AG20443 (cell line): Measurements from ENCODE around the gene DRD2.
A peak's percentile ranks its signal among the peaks of the same experiment; 100 is the strongest.

Experiments used
- DNase-seq: peaks from one replicate; pipeline ENCODE4 v3.0.0; 2012; ENCODE audit warnings: low spot score, mixed read lengths

The DRD2 gene

DNA sequence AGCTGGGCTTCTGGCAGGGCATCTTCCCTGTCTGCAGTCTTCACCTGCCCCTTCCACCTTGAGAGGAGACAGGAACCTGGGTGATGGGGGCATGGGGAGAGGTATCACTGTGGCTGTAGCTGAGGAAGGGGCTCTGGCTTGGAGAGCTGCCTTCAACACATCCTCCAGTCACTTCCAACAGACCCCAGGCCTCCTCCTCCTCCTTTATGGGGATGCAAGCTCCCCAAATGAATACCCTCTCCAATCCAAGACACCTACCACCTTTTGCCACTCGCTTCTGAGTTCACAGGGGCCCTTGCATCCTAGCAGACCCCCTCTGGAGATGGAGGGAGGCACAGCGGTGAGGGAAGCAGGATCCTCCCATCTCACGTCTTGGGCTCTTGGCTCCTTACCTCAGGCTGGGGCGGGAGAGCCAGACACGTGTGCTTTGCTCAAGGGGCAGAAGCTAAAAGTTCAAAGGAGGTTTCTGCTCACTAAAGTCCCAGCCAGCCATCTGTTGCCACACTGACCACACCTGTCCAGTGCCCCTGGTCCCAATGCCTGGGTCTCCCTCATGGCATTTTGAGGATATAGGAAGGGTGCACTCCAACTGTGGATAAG, 74.5 kb downstream of the DRD2 start:
- no peak for DNase-seq

DNA sequence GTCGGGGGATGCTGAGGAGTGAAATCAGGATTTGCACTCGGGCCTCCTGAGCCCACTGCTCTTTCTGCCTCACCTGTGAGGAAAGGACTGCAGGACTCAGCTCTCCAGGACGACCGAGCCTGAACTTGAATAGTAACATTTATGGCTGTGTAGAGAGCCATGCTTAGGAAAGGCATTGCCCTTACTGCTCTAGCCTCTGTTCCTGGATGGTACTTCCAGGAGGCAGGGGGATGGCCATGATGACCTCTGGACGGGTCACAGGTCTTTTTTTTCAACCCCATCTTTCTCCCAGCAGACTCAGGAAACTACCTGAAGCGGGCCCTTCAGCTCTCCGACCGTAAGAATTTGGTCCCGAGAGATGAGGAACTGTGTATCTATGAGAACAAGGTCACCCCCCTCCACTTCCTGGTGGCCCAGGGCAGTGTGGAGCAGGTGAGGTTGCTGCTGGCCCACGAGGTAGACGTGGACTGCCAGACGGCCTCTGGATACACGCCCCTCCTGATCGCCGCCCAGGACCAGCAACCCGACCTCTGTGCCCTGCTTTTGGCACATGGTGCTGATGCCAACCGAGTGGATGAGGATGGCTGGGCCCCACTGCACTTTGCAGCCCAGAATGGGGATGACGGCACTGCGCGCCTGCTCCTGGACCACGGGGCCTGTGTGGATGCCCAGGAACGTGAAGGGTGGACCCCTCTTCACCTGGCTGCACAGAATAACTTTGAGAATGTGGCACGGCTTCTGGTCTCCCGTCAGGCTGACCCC, 76.3 kb downstream of the DRD2 start:
- no peak for DNase-seq

DNA sequence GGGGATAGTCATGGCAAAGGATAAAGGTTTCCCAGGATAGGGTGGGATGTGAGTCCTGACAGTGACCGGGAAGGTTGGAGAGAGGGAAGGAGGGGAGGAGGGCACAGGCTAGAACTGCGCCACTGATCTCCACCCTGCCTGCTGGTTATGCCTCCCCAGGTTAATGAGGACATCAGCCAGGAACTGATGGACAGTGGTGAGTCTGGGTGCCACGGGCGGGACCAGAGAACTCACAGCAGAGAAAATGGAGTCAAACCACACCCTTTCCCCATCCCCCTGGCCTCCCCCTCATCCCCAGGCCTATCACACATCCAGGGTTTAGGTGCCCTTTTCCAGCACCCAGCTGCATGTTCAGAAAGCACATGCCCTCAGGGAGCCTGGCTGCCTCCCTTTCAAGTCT, 77.4 kb downstream of the DRD2 start:
- DNase-seq = no peak

DNA sequence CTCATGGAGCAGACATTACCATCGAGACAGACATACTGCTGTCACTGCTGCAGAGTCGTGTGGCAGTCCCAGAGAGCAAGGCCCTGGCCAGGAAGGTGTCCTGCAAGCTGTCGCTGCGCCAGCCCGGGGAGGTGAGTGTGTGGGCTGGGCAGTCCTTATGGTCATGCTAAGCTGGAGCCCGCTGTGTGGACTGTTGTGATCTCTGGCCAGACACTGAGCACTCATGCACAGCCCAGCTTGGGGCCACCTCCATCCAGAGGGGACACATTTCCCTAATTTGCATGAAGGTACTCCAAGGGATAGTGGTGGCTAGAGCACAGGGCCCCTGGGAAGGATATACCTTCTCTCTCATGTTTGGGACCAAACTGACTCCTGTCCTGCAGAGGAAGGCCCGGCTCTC, 78.0 kb downstream of the DRD2 start:
- DNase-seq = no peak

DNA sequence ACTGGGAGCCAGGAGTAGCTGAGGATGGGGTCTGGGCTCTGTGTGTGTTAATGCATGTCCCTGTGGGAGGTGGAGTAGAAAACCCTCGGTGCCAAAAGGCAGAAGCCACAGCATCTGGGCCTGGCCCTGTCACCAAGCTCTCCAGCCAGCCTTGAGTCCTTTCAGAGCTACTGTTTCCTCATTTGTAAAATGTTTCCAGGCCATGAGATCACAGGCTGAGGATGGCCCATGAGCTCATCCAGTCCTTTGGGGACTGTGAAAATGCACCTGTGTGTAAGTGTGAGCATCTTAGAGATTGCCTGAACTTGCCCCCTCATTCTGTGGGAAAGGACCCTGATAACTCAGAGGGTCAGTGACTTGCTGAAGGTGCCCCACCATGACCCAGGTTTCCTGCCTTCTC, 78.5 kb downstream of the DRD2 start:
- no peak for DNase-seq

DNA sequence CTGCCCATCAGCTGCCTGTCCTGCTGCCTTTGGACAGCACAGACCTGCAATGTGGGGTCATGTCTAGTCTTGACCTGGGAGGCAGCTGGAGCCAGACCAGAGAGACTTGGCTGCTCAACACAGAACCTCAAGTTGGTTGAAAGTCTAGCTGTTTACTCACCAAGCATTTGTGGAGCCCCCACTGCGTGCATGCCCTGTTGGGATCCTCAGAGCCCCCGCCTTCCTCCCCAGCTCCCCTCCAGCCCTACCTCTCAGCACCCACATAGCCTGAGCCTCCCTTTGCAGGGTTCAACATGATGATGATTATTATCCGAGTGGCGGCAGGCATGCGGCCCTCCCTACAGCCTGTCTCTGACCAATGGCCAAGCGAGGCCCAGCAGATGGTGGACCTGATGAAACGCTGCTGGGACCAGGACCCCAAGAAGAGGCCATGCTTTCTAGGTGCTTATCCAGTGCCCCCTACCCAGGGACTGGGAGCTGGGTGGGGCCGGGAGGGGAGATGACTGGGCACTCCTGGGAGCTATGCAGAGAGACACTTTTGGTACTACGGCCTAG, 79.3 kb downstream of the DRD2 start:
- DNase-seq = no peak

DNA sequence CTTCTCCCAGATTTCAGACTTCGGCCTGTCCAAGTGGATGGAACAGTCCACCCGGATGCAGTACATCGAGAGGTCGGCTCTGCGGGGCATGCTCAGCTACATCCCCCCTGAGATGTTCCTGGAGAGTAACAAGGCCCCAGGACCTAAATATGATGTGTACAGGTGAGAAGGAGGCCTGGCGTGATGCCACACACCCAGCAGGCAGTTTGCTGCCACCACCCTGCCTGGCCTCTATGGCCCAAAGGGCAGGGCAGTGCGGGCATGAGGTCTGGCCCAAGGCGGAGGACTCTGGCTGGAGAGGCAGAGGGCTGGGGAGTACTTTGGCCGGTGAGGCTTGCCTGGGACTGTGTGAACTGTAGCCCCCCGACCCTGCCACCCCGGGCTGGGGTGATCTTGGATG, 80.3 kb downstream of the DRD2 start:
- no peak for DNase-seq

DNA sequence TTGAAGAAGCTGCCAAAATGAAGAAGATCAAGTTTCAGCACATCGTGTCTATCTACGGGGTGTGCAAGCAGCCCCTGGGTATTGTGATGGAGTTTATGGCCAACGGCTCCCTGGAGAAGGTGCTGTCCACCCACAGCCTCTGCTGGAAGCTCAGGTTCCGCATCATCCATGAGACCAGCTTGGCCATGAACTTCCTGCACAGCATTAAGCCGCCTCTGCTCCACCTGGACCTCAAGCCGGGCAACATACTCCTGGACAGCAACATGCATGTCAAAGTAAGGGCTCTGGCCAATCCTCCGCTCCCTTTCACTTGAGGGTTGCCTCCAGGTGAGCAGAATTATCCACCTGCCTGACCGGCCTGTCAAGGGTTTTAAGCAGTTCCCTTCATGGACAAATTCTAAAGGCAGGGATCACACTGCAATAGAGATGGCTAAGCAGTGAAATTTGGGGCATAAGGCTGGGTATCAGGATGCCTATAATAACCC, 81.7 kb downstream of the DRD2 start:
- no peak for DNase-seq

DNA sequence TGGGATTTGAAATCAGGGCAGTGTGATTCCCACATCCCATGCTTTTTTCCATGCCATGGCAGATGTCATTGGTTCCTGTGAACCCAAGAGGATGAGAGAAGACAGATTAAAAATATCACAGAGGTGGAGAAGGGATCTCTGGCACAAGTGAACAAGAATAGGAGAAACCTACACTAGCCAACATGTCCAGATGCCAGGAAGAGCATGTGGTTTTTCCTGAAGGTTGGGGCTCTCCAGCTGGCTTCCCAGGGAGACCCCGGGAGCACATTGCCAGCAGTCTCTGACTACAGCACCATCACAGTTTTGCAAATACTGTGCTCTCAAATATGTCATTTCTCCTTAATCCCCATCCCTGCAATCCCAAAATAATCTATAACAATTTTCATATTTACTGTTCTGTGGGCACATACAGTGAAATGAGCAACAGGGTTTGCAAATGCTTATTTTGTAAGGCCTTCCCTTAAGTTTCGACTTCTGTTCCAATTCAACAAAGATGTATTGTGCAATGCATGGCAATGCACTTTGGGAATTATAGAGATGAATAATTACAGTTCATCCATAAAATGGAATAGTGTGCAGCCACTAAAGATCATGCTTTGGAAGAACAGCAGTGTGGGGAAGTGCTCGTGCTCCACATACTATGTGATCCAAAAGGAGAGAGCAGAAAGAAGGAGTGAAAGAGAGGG, 82.8 kb downstream of the DRD2 start:
- DNase-seq = no peak

DNA sequence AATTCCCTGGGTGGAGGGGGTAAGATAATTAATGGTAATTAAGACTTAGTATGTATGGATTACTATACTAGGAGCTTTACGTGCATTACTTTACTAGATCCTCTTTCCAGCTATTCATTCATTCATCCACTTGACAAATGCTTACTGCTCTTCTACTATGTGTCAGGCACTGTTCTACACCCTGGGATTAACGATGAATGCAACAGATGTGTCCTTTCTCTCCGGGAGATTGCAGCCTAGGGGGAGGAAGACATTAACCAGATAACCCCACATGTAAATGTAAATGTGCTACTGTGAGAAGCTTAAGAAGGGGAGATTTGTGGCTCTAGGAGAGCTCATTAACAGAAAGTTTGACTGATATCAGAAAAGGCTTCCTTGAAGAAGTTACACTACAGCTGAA, 85.9 kb downstream of the DRD2 start:
- DNase-seq = no peak

DNA sequence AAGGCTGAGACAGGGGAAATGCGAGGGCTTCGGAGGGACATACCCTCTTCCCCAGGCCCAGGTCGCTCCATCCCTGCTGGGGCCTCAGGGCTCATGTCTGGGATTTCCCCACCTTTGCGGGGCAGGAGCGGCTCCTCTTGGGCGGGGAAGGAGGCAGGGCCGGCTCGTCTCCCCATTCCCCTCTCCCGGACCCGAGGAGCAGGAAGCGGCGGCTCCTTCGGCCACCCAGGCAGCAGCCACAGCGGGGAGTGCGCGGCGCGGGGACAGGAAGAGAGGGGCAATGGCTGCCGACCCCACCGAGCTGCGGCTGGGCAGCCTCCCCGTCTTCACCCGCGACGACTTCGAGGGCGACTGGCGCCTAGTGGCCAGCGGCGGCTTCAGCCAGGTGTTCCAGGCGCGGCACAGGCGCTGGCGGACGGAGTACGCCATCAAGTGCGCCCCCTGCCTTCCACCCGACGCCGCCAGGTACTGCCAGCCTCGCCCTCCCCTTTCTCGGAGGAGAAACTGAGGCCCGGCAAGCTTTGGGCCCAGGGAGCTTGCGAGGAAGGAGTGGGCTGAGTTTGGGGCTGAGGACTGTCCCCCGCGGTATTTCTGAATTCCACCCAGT, 87.5 kb downstream of the DRD2 start, which contains the start of gene ANKK1:
Gene ANKK1 (plus strand): TSS at position 175 of the 607 bp plus-strand sequence. CDS start 106 bp downstream, at position 281.
- DNase-seq = no peak

DNA sequence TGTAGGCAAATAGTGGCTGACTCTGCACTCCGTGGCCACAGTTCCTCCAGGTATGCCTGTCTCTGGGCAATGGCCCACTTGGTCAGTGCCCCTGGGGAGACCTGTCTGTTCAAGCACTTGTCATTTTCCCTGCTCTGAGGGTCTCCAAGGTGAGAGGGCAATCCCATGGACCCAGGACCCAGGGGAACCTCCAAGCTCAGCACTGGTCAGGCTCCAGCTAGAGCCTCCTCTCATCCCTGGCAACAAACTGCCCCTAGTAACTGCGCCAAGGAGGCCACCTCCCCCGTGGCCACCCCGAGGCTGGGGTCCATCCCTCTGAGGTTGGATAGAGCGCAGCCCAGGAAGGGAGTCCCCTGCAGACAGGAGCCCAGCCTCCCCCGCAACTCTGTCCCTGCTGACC, 88.3 kb downstream of the DRD2 start:
- DNase-seq = no peak

DNA sequence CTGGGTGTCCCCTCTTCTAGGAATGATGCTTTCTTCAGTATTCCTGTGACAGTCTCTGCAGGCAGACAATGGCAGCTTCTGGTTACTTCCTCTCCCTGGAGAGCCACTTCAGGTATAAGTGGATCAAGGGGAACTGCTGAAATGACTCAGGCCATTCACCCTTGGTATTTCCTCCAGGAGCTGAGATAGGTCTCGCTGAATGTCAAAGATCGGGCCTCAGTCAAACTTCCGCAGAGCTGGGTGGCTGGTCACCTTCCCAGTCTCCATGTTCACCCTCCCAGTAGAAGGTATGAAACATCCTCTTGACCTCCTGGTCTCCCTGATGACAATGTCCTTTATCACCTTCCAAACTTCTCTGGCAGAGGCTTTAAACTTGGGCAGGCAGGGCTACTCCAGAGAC, 89.4 kb downstream of the DRD2 start:
- DNase-seq = no peak

DNA sequence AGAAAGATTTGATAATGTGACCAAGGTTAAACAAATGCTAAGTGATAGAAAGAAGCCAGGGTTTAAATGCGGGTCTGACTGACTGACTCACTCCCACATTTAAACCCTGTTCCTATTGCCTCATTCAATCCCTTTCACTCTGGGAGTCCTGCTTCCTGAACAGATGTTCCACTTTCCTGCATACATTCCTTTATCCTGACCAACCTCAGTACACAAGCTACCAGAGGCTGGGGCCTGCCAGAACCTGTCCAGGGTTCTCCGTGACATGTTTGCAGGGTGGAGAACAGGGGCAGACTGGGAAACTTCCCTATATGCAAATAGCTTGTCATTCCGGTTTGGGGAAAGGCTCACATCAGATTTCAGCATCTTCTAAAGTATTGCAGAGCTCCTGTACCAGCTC, 90.6 kb downstream of the DRD2 start:
- DNase-seq = peak; percentile 87

DNA sequence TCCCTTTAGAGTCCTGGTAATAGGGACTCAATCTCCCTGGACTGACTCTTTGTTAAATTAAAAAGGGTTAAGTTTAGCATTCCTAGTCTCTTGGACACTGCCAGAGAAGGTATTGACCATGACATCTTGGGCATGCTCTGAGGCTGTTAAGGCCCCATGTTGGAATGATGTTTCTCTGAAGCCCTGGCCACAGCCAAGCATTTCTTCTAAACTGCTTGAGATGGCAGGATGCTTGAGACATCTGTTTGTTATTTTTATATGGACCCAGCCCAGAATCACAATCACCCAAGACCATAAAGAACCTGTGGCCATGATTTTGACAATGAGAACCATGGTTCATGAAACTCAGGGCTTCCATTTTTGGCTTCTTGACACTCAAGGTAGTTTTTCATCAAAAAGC, 93.1 kb downstream of the DRD2 start:
- DNase-seq = no peak

DNA sequence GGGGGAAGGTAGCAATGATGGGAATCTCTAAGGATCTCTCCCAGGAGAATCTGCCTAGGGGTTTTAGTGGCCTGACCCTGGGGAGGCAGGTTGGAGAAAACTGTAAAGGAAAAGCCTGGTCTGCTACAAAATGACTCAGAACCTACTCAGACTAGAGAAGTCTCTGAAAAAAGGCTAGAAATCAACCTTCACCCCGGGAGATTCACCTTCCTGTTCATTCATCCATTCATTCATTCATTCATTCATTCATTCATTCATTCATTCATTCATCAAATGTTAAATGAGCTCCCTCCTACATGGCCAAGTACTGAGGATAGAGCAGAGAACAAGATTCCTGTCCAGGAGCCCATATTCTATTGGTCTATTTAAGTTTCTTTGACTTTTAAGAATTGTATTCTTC, 96.5 kb downstream of the DRD2 start:
- no peak for DNase-seq

DNA sequence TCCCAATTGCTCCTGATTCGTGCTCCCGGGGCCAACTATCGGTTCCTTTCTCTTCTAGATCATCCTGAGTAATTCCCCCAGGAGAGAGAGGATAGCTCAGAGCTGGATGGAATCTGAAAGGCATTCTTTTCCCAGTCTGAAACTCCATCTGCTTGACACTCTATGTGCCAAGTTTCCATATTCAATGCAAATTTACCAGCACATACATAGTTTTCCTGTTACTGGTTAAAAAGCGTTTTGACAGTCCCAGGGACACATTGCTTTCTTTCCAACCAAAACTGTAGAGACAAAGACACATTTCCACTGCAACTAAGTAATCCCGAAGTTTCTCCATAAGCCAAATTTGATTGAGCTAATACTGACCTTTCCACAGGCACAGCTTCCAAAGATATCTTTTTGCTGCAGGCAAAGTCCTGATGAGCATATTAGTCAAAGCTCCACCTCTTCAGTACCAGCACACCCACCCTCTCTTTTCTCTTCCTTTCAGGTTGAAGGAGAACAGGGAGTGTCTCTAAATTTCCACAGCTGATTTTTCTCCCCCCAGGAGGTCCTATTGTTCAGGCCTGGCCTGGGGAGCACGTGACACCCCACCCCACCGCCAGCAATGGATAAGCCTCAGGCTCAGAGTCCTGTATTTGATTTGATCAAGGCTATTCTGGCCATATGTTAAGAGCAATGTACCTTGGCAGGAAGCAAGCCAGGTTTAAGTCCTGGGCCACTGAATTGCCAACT, 97.4 kb downstream of the DRD2 start:
- DNase-seq = peak; percentile 40

DNA sequence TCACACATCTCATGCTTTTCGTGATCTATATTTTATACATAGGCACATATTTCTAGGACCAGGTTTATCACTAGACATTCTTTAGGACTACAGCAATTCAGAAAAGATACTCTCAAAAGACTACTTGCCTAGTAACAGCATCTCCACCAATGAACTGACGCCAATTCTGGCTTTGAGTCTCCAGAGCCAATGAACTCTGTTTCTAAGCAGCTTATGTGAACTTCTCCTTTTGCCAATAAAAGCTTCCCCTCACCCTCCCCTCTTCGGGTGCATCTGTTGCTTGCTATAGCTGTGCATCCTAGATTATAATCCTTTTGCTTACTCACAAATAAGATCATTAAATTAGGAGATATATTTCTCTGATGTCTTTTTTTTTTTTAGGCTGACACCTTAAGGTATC, 99.0 kb downstream of the DRD2 start:
- DNase-seq = no peak

DNA sequence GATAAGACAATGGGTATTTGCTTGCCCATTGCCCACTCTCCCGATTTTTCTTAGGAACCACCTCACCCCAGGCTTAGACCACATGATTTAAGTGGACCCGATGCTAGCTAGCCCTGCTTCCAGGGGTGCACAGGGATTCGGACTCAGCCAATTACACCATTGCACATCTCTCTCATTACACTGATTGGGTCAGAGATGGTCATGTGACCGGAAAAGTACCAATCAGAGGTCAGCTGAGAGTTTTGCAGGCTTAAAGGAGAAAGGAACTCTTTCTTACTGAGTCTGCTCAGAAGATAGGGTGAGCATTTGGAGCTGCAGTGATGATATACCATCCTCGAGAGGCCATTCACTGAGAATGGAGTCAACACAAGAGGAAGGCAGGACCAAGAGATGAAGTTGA, 99.8 kb downstream of the DRD2 start:
- no peak for DNase-seq

DNA sequence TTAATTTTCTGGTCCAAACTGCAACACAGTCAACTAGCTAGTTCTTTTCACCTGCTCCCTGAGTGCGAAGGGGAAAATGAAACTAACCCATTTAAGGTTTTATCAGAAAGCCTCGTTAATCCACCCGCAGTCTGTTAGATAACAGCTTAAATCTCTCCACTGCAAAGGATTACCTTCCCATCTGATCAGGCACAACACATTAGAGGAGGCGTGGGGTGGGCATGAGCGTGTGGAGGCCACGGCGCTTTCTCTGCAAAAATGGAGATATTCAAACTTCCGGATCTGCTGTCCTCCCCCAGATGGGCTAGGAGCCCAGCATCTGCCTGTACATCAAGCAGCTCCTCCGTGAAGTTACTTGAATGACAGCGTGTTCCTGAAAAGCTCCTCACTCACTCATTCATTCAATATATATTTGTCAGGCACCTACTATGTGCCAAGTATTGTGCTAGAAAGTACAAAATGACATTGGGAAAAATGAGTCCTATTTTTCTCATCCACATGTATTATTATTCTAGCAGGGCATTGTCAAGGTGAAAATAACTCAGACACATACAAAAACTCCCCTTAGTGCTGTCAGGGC, 101.1 kb downstream of the DRD2 start:
- DNase-seq = no peak

DNA sequence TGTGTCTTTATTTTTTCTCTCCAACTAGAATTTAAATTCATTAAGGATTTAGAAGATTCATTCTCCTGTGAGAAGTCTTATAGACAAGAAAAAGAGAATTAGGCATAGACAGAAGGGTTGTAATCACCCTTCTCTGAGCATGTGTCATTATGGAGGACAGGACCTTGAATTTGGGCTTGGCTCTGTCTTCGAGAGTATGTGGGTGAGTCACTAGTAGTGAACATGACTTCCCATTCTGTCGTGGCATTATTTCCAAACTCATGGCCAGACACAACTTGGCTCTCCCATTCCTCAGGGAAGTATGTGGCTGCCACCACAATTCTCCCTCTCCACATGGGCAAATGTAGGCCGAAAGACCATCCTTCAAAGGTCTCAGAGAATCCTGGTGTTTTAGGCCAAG, 101.9 kb downstream of the DRD2 start:
- peak; percentile 81 for DNase-seq
